Measurements from ENCODE around the gene ITGB8.

- TF ChIP-seq POLR2AphosphoS5 (IDR thresholded peaks at IDR 0.05) (no peak), POLR2A (IDR thresholded peaks at IDR 0.05) (no peak)
Observed at GRCh38 chr7:20283385-20283784, 47.3 kb upstream of the ITGB8 start.

Measured in suprapubic skin (tissue), 4 donors.